Measurements from ENCODE around the gene RBM20. TPM values are rescaled to one million over a fixed set of nuclear protein-coding genes. Genes with fewer than 3 reads are reported as not detected.

The RBM20 gene
- total RNA-seq, 1 experiment from 2014 or later = 0.17 TPM

DNA sequence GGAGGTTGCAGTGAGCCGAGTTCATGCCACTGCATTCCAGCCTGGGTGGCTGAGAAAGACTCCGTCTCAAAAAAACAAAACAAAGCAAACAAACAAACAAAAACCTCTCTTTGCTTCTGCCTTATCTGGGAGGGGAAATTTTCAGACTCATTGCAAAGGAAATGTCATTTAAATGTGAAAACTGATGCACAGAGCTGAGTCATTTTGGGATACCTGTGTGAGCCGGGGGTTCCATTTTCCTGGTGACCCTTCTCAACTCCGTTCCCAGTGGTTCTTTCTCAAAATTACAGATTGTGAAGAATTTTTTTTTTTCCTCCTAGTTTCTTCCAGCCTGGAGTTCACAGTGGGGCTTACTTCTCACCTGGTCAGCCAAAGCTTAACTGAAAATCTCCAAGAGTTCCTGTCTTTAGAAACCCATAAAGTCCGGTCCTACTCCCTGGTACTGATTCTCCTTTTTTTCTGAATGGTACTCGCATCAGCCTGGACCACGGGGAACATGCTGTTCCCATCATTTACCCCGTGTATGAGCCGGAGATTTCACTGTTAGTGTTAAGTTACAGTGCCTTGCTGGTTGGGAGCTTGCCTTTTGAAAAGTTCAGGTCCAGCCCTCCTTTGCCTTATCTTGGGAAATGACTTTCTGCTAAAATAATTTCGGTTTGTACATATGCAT, 56.9 kb downstream of the RBM20 start:
- H3K79me1 ChIP-seq (ENCODE audit: insufficient read depth, low read depth, low read length, poor library complexity, severe bottlenecking) = no peaks in the 10 kb centered on the region
- no peaks in the 10 kb centered on the region for H3K9me3 ChIP-seq (ENCODE audit: control insufficient read depth, low read depth, low read length)
- WGBS (ENCODE audit: extremely low coverage, insufficient read length, low lambda C conversion rate) = no CpG with 5 or more reads among the region's 10 CpGs
- H3K4me2 ChIP-seq (ENCODE audit: insufficient read depth, insufficient read length, low read length) = no peak overlapping the region
- no peak overlapping the region for H2AK5ac ChIP-seq (ENCODE audit: insufficient read length, low read length)
- peak overlapping the region; percentile 92 for H4K8ac ChIP-seq (replicated peaks; ENCODE audit: insufficient read length, low read depth, low read length)
- H2AFZ ChIP-seq (ENCODE audit: low read length) = no peak overlapping the region
- no peak overlapping the region for H4K91ac ChIP-seq (ENCODE audit: insufficient read length, low read depth, low read length)
- no peaks in the 10 kb centered on the region for H3K79me2 ChIP-seq (ENCODE audit: insufficient read depth, low read length)
- H3K4me1 ChIP-seq (ENCODE audit: insufficient read depth, low read length) = peaks cover 6% of the 10 kb centered on the region; the same call in 1 of the 2 replicates
- peaks cover 20 to 22% of the 10 kb centered on the region in 2 experiments for H3K4me1 Mint-ChIP-seq
- H2BK5ac ChIP-seq (ENCODE audit: insufficient read length, low read length) = no peak overlapping the region
- H3K27ac Mint-ChIP-seq = no peak overlapping the region; a peak in 1 of 7 replicates
- H3K14ac ChIP-seq (ENCODE audit: insufficient read depth, low read length) = no peak overlapping the region
- no peak overlapping the region for H3K27ac ChIP-seq (ENCODE audit: insufficient read length, low read depth, low read length)
- no peaks in the 10 kb centered on the region; the same call in 1 of the 2 replicates for H3K27me3 Mint-ChIP-seq (ENCODE audit: low read depth)
- H3K56ac ChIP-seq (ENCODE audit: insufficient read length, low read depth, low read length) = no peak overlapping the region
- no peak overlapping the region for H3T11ph ChIP-seq (ENCODE audit: low read length)
- H3K4me3 Mint-ChIP-seq = no peak overlapping the region
- H3K9me3 Mint-ChIP-seq = no peaks in the 10 kb centered on the region
- no peak overlapping the region for H2BK12ac ChIP-seq (ENCODE audit: insufficient read length, low read depth, low read length)
- H3K27me3 ChIP-seq (ENCODE audit: insufficient read depth, low read length) = no peaks in the 10 kb centered on the region
- H2BK15ac ChIP-seq (ENCODE audit: low read depth, low read length) = no peak overlapping the region
- H4K5ac ChIP-seq (ENCODE audit: insufficient read length, low read depth, low read length) = no peak overlapping the region
- H2BK20ac ChIP-seq (ENCODE audit: low read depth, low read length, poor library complexity, severe bottlenecking) = no peak overlapping the region
- no peak overlapping the region for H3K4ac ChIP-seq (ENCODE audit: low read depth, low read length)
- H3K9ac ChIP-seq (ENCODE audit: extremely low read depth, insufficient read length, low read length) = no peak overlapping the region
- no peak for DNase-seq
- no peak overlapping the region for H2BK120ac ChIP-seq (ENCODE audit: low read depth, low read length, poor library complexity, severe bottlenecking)
- no peaks in the 10 kb centered on the region for H4K20me1 ChIP-seq (ENCODE audit: control insufficient read depth, insufficient read depth, insufficient read length)
- TF ChIP-seq CTCF (conservative IDR thresholded peaks at IDR 0.05) = no peak
- H3K23me2 ChIP-seq (ENCODE audit: insufficient read length, low read depth, low read length, poor library complexity, severe bottlenecking) = no peaks in the 10 kb centered on the region
- no peak overlapping the region for H3K18ac ChIP-seq (ENCODE audit: insufficient read length, low read depth, low read length)
- H3K36me3 Mint-ChIP-seq (ENCODE audit: insufficient read depth in 1 of 3, low read depth in 3 of 3) = no peaks in the 10 kb centered on the region
- H3K23ac ChIP-seq (ENCODE audit: insufficient read length, low read depth, low read length) = no peak overlapping the region
